MM.1S (cell line): ENCODE measurements around the gene GRIK3.

Source experiments
- DNase-seq: peaks from one replicate; pipeline ENCODE4 v3.0.0-alpha.2; 2015
- H2AFZ ChIP-seq: fragments of 300-600 bp; sonication (generic); 2 replicates; pipeline ENCODE4 v1.6.0; 2016; ENCODE audit warnings: antibody characterized with exemption, low read length
- H3F3A ChIP-seq: fragments of 300-600 bp; sonication (generic); 2 replicates; pipeline ENCODE4 v1.6.1; 2016; ENCODE audit warnings: mild to moderate bottlenecking, antibody characterized with exemption, low read length, moderate library complexity, mixed read lengths; ENCODE audit not compliant: insufficient read depth
- H3K27ac ChIP-seq: fragments of 300-600 bp; sonication (generic); 2 replicates; pipeline ENCODE4 v1.5.1; 2016; ENCODE audit warnings: mild to moderate bottlenecking, low read length
- H3K27me3 ChIP-seq: fragments of 300-600 bp; sonication (generic); replicated peaks from 2 replicates; pipeline ENCODE4 v1.6.0; 2016; ENCODE audit warnings: low read length; ENCODE audit not compliant: insufficient read depth
- H3K36me3 ChIP-seq: fragments of 300-600 bp; sonication (generic); replicated peaks from 2 replicates; pipeline ENCODE4 v1.6.1; 2016; ENCODE audit warnings: mild to moderate bottlenecking, low read length, mixed read lengths; ENCODE audit not compliant: insufficient read depth
- H3K4me1 ChIP-seq: fragments of 300-600 bp; sonication (generic); 2 replicates; pipeline ENCODE4 v1.6.1; 2016; ENCODE audit warnings: low read length, mixed read lengths
- H3K4me2 ChIP-seq: fragments of 300-600 bp; sonication (generic); 2 replicates; pipeline ENCODE4 v1.6.0; 2016; ENCODE audit warnings: low read depth, low read length
- H3K4me3 ChIP-seq: fragments of 300-600 bp; sonication (generic); 2 replicates; pipeline ENCODE4 v1.5.1; 2016; ENCODE audit warnings: low read length, mixed read lengths
- H3K79me2 ChIP-seq: fragments of 300-600 bp; sonication (generic); 2 replicates; pipeline ENCODE4 v1.6.1; 2016; ENCODE audit warnings: mixed run types, low read length, mixed read lengths
- H3K9ac ChIP-seq: fragments of 300-600 bp; sonication (generic); 2 replicates; pipeline ENCODE4 v1.6.1; 2016; ENCODE audit warnings: low read length, mixed read lengths
- H3K9me2 ChIP-seq: fragments of 300-600 bp; sonication (generic); replicated peaks from 2 replicates; pipeline ENCODE4 v1.6.1; 2016; ENCODE audit warnings: mild to moderate bottlenecking, low read length, mixed read lengths; ENCODE audit not compliant: insufficient read depth
- H3K9me3 ChIP-seq: fragments of 300-600 bp; sonication (generic); replicated peaks from 2 replicates; pipeline ENCODE4 v1.6.1; 2016; ENCODE audit warnings: mild to moderate bottlenecking, low read length, mixed read lengths; ENCODE audit not compliant: insufficient read depth
- H4K20me1 ChIP-seq: fragments of 300-600 bp; sonication (generic); 2 replicates; pipeline ENCODE4 v1.6.1; 2016; ENCODE audit warnings: mild to moderate bottlenecking, low read length, moderate library complexity, mixed read lengths; ENCODE audit not compliant: insufficient read depth
- CTCF ChIP-seq: fragments of 300-600 bp; sonication (generic); IDR thresholded peaks from 2 replicates; pipeline ENCODE4 v1.5.1; 2016; ENCODE audit warnings: antibody characterized with exemption, low read length, mixed read lengths
- EZH2 ChIP-seq: fragments of 300-600 bp; sonication (generic); optimal IDR thresholded peaks from 2 replicates; pipeline ENCODE3; 2017; ENCODE audit warnings: low read depth, mild to moderate bottlenecking, antibody characterized with exemption, low read length, mixed read lengths
- EZH2phosphoT487 ChIP-seq: fragments of 300-600 bp; sonication (generic); IDR thresholded peaks from 2 replicates; pipeline ENCODE4 v1.6.1; 2018; ENCODE audit warnings: antibody characterized with exemption, low read length

Gene GRIK3

GRCh38 chr1:36772647-36773495 lies 261.4 kb downstream of the GRIK3 start:
- H2AFZ ChIP-seq: no peak overlapping the region
- no peak overlapping the region for H3K27ac ChIP-seq
- no peaks in the 10 kb centered on the region for H3K79me2 ChIP-seq
- no peak overlapping the region for H3K9ac ChIP-seq
- no peaks in the 10 kb centered on the region for H3K9me2 ChIP-seq
- TF ChIP-seq EZH2phosphoT487 (no peak), CTCF (no peak), EZH2 (no peak)
- no peaks in the 10 kb centered on the region for H3K36me3 ChIP-seq
- DNase-seq: no peak
- peaks cover 96% of the 10 kb centered on the region for H3K27me3 ChIP-seq
- H4K20me1 ChIP-seq: 0 out of 2 replicates have a peak, but pooled peaks cover 3% of the 10 kb centered on the region
- H3F3A ChIP-seq: no peaks in the 10 kb centered on the region
- no peaks in the 10 kb centered on the region for H3K4me1 ChIP-seq
- H3K4me2 ChIP-seq: no peak overlapping the region
- H3K9me3 ChIP-seq: no peaks in the 10 kb centered on the region
- no peak overlapping the region for H3K4me3 ChIP-seq

- Histone ChIP-seq H3K4me3 (no peak overlapping the region), H3K4me1 (no peaks in the 10 kb centered on the region), H3K27me3 (peaks cover 91% of the 10 kb centered on the region), H3K79me2 (no peaks in the 10 kb centered on the region), H3K27ac (no peak overlapping the region), H3F3A (no peaks in the 10 kb centered on the region), H3K9me2 (no peaks in the 10 kb centered on the region), H3K36me3 (no peaks in the 10 kb centered on the region), H3K9me3 (no peaks in the 10 kb centered on the region), H3K9ac (no peak overlapping the region), H2AFZ (no peak overlapping the region), H3K4me2 (no peak overlapping the region), H4K20me1 (0 out of 2 replicates have a peak, but pooled peaks cover 3% of the 10 kb centered on the region)
- TF ChIP-seq EZH2 (no peak), EZH2phosphoT487 (no peak), CTCF (no peak)
- DNase-seq: no peak
Observed at GRCh38 chr1:36771660-36772284, 262.5 kb downstream of the GRIK3 start.

GRCh38 chr1:36771240-36771639 lies 263.1 kb downstream of the GRIK3 start:
- H3K9me3 ChIP-seq: no peaks in the 10 kb centered on the region
- no peaks in the 10 kb centered on the region for H3K36me3 ChIP-seq
- H3K4me3 ChIP-seq: no peak overlapping the region
- H3K27ac ChIP-seq: no peak overlapping the region
- no peaks in the 10 kb centered on the region for H3K9me2 ChIP-seq
- no peaks in the 10 kb centered on the region for H3K4me1 ChIP-seq
- no peak for DNase-seq
- 0 out of 2 replicates have a peak, but pooled peaks cover 3% of the 10 kb centered on the region for H4K20me1 ChIP-seq
- no peak overlapping the region for H3K9ac ChIP-seq
- no peak for TF ChIP-seq EZH2phosphoT487
- no peak for TF ChIP-seq CTCF
- TF ChIP-seq EZH2: no peak
- H3K79me2 ChIP-seq: no peaks in the 10 kb centered on the region
- H3K27me3 ChIP-seq: peaks cover 91% of the 10 kb centered on the region
- no peak overlapping the region for H2AFZ ChIP-seq
- no peaks in the 10 kb centered on the region for H3F3A ChIP-seq
- no peak overlapping the region for H3K4me2 ChIP-seq
